ENCODE data around the gene HNRNPF.

- TF ChIP-seq CTCF (IDR thresholded peaks at IDR 0.05): no peak
- no peak for TF ChIP-seq POLR2A (IDR thresholded peaks at IDR 0.05)
- TF ChIP-seq POLR2AphosphoS5 (IDR thresholded peaks at IDR 0.05): no peak
- TF ChIP-seq EP300 (IDR thresholded peaks at IDR 0.05): no peak
Measured at GRCh38 chr10:43336061-43336460, 72.9 kb downstream of the HNRNPF start.
